Raji (cell line): ENCODE data around the gene PACS2.

Experiments
- POLR2A ChIP-seq: IDR thresholded peaks from 2 replicates; pipeline ENCODE4 v1.6.1; 2011; ENCODE audit warnings: low read depth, low read length, control low read depth; ENCODE audit not compliant: insufficient read depth

Gene PACS2

DNA sequence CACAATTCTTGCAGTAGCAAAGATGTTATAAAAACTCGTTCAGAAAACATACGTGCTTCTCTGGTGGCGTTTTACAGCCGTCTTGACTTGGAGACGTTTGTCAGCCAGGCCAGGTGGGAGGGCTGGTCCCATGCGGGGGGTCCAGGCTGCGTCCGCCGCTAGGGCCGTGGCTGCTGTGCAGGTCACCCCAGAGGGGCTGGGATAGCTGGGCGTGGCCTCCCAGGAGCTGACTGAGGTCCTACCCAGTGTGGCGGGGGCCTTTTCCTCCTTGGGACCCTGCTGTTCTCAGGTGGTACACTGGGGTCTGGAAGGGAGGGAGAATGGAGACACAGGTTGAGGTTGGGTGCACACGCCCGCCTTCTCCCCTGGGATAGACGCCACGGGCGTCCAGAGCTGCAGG, 130.3 kb downstream of the PACS2 start:
- TF ChIP-seq POLR2A, result no peak

DNA sequence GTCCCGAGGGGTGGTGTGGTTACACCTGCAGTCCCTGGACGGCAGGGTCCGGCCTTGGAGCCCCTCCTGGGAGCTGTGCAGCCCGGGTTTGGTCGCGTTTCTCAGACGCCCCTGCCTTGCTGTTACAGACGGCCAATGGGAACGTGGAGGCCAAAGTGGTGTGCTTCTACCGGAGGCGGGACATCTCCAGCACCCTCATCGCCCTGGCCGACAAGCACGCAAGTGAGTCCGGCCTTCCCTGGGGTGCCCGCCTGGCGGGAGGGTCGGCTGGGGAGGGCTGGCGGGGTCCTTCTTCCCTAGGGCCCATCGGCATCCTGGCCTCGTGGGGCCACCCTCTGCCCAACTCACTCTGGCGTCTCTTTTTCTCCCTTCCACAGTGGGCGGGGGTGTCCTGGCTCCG, 130.7 kb downstream of the PACS2 start:
- no peak for TF ChIP-seq POLR2A

DNA sequence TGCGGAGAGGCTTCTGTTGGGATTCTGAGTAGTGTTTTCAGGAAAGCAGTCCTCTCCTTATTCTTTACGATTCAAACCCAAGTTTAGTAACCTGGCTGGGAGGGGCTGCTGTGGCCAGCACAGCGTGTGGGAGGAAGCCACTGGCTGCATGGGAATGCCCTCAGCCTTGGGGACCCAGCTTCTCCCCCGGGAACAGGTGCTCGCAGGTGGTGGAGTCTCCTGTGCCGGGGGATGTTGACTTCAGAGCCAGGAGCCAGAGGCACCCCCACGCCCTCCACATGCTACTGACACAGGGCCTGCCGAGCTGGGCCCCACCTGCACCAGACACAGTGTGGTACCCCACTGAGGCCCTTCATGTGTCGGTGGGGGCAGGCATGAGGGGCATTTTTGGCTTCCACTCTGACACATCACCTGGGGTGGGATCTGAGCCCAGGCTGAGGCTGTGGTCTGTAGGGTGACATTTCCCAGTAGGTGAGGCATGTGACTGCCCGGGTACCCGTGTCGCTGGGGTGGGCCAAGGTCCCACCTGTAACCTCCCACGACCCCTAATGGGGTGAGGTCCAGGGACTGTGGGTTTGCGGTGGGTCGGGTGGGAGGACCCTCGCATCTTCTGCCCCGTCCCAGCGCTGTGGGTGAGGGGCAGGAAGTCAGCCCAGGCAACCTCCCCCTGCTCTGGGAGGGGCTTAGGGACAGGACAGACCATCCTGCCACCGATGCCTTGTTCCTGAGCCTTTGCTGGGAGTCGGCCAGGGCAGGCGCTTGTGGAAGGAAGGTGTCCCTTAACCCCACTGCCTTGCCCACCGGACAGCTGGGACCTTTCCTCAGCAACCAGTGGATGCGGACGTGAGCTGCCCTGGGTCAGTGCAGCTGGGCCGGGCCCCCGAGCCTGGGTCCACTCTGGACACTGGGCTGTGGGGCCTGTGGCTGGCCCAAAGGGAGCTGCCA, 131.6 kb downstream of the PACS2 start:
- TF ChIP-seq POLR2A, result no peak

DNA sequence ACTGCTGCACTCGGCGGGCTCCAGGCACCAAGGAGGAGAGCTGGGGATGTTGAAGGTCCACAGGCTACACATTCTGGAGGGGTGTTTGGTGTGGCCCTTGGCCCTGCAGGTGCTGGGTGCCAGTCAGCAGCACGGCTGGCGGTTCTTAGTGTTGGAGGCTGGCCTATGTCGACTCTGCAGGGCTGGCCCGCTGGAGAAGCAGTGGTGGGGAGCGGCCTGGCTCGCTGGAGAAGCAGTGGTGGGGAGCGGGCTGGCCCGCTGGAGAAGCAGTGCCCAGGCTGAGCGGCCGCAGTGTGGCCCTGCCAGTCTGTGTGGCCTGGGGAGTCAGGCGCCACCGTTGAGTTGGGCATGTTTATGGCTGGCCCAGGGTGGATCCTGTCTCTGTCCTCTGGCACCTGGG, 132.4 kb downstream of the PACS2 start:
- no peak for TF ChIP-seq POLR2A
